ENCODE data around the gene PLXNA2.

DNA sequence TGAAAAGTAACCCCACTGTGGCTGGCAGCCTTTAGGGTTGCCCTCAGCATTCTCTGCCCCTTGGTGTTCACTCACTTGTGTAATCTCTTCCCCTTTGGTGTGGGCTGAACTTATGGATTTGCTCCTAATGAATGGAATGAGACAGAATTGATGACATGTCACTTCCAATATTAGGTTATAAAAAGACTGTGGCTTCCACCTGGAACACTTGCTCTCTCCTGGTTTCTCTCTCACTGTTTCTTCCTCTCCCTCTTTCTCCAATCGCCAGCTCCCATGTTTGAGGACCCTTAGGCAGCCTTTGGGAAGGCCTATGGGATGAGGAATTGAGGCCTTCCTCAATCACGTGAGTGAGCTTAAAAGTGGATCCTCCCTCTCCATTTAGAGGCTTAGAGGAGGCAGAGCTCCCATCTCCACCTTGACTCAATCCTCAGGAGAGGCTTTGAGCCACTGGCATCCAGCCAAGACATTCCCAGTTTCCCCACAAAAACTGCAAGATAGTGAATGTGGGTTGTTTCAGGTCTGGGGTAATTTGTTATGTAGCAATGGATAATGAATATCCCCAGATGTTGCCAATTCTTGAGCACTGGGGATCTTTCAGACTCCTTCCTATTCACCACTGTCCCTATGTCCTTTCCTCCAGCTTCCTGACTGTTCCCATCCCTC lies 237.8 kb downstream of the PLXNA2 start:
- TF ChIP-seq, protein P1, sequence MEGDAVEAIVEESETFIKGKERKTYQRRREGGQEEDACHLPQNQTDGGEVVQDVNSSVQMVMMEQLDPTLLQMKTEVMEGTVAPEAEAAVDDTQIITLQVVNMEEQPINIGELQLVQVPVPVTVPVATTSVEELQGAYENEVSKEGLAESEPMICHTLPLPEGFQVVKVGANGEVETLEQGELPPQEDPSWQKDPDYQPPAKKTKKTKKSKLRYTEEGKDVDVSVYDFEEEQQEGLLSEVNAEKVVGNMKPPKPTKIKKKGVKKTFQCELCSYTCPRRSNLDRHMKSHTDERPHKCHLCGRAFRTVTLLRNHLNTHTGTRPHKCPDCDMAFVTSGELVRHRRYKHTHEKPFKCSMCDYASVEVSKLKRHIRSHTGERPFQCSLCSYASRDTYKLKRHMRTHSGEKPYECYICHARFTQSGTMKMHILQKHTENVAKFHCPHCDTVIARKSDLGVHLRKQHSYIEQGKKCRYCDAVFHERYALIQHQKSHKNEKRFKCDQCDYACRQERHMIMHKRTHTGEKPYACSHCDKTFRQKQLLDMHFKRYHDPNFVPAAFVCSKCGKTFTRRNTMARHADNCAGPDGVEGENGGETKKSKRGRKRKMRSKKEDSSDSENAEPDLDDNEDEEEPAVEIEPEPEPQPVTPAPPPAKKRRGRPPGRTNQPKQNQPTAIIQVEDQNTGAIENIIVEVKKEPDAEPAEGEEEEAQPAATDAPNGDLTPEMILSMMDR (IDR thresholded peaks at IDR 0.05) = no peak
- TF ChIP-seq EZH2 (IDR thresholded peaks at IDR 0.05; ENCODE audit: borderline replicate concordance, insufficient read depth, low read depth, low read length, poor library complexity, severe bottlenecking) = no peak
